IPS-15b (cell line): ENCODE results near the gene KCMF1.
"Not testable (repeated sequence)": the region's sequence is repeated elsewhere in the genome, so short reads cannot be mapped to it uniquely, and the experiment has no call there.

Experiments
- H3K27me3 ChIP-seq: one replicate; pipeline ENCODE4 v1.6.1; 2013; ENCODE audit warnings: low read length; ENCODE audit not compliant: control insufficient read depth, insufficient read depth
- H3K36me3 ChIP-seq: one replicate; pipeline ENCODE4 v1.6.1; 2013; ENCODE audit warnings: low read length; ENCODE audit not compliant: control insufficient read depth, insufficient read depth
- H3K4me1 ChIP-seq: one replicate; pipeline ENCODE4 v1.6.1; 2013; ENCODE audit warnings: mild to moderate bottlenecking, low read length; ENCODE audit not compliant: control insufficient read depth, insufficient read depth
- H3K4me3 ChIP-seq: one replicate; pipeline ENCODE4 v1.5.1; 2013; ENCODE audit warnings: low read depth, low read length
- H3K9ac ChIP-seq: one replicate; pipeline ENCODE4 v1.6.1; 2013; ENCODE audit warnings: low read depth, mild to moderate bottlenecking, low read length
- H3K9me3 ChIP-seq: one replicate; pipeline ENCODE4 v1.6.1; 2013; ENCODE audit warnings: mild to moderate bottlenecking, low read length; ENCODE audit not compliant: control insufficient read depth, insufficient read depth

The KCMF1 gene

DNA sequence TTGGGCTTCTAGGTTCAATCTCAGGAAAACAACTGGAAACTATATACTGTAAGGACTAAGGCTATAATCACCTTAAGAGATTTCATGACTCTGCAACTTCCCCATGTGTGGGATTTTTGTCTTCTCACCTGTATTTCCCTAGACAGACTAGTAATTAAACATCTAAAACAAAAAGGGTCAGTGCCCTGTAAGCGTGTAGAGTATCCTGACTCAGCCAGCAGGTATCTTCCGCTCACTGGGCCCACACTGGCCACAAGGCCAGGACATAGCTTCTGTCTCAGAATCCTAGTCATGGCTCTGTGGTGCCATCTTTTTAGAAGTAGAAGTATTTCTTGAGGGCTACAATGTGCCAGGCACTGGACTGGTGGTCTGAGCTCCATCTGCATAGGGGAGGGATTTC is 28.8 kb upstream of the KCMF1 start:
- Histone ChIP-seq H3K4me3 (no peak overlapping the region), H3K27me3 (no peaks in the 10 kb centered on the region), H3K9ac (no peak overlapping the region), H3K9me3 (no peaks in the 10 kb centered on the region), H3K36me3 (no peaks in the 10 kb centered on the region), H3K4me1 (peaks cover 13% of the 10 kb centered on the region)

DNA sequence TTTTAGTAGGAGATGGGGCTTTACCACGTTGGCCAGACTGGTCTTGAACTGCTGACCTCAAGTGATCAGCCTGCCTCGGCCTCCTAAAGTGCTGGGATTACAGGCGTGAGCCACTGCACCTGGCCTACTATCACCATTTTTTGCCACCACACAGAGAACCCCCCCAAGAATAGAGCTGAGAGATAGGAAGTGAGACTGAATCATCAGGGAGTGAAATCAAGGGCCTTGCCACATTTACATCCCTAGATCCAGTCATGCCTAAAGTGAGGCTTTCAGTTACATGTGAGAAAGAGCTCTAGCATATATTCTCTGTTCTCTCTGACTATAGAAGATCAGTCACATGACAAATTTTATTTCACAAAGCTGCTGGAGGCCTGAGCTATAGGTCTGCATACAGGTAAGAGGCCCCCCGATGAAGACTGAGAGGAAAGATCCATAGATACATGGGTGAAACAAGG is 28.0 kb upstream of the KCMF1 start:
- H3K9ac ChIP-seq, result no peak overlapping the region
- H3K36me3 ChIP-seq, result no peaks in the 10 kb centered on the region
- H3K9me3 ChIP-seq, result no peaks in the 10 kb centered on the region
- no peak overlapping the region for H3K4me3 ChIP-seq
- peaks cover 13% of the 10 kb centered on the region for H3K4me1 ChIP-seq
- H3K27me3 ChIP-seq, result no peaks in the 10 kb centered on the region

- Histone ChIP-seq H3K4me1 (peaks cover 10% of the 10 kb centered on the region), H3K9me3 (no peaks in the 10 kb centered on the region), H3K9ac (no peak overlapping the region), H3K4me3 (no peak overlapping the region), H3K36me3 (no peaks in the 10 kb centered on the region), H3K27me3 (no peaks in the 10 kb centered on the region)
These were observed 26.6 kb upstream of the KCMF1 start for GRCh38 chr2:84944295-84944909.

DNA sequence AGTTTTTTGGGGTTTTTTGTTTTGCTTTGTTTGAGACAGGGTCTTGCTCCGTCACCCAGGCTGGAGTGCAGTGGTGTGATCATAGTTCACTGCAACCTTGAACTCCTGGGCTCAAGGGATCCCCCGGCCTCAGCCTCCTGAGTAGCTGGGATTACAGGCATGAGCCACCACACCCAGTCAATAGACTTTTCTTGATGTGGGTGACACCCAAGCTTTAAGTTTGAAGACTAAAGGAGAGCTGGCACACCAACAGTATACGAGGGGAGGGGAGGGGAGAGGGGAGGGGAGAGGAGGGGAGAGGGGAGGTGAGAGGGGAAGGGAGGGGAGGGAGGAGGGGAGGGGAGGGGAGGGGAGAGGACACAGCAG is 25.1 kb upstream of the KCMF1 start:
- H3K27me3 ChIP-seq, result not testable (repeated sequence)

DNA sequence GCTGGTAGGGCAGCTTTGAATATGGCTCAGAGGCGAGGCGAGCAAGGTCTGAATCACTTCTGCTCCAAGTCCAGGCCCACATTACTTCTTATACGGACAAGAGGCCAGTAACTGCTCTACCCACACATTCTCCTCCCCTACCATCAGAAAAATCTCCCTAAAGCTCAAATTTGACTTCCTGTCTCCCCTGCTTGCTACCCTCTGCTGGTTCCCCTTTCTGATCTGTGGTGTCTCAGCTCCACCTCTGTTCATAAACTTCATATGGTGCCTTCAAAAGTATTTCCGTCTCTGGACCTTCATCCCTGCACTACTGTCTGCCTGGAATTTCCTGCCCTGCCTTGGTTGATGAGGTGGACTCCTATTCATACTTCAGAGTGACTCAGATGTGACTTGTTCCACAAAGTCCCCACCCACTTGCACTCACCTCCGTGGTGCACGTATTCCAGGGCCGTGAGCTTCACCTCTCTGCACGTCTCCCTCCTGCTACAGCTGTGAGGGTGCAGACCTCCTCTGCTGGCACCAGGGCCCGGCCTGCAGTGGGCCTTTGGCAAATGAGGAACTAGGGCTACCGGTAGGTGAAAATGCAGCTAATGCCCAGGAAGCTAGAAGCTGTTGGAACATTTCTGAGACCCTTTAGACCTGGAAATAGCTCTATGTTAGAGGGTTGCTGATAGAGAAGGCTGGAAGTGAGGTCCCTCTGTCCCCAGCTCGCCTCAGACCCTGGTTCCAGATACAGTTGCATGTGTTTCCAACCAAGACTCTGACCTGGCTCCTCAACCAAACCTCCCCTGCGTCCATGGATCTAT is 24.6 kb upstream of the KCMF1 start:
- Histone ChIP-seq H3K4me3 (no peak overlapping the region), H3K27me3 (no peaks in the 10 kb centered on the region), H3K9me3 (no peaks in the 10 kb centered on the region), H3K36me3 (no peaks in the 10 kb centered on the region), H3K9ac (no peak overlapping the region), H3K4me1 (peaks cover 4% of the 10 kb centered on the region)

More for the DNA sequence above, 25.1 kb upstream of the KCMF1 start:
- H3K9ac ChIP-seq, H3K4me3 ChIP-seq, H3K36me3 ChIP-seq, H3K4me1 ChIP-seq, H3K9me3 ChIP-seq: not testable (repeated sequence)

GRCh38 chr2:84947010-84947593 is 23.9 kb upstream of the KCMF1 start:
- Histone ChIP-seq H3K4me1 (peaks cover 4% of the 10 kb centered on the region), H3K9me3 (no peaks in the 10 kb centered on the region), H3K9ac (no peak overlapping the region), H3K27me3 (no peaks in the 10 kb centered on the region), H3K4me3 (no peak overlapping the region), H3K36me3 (no peaks in the 10 kb centered on the region)

GRCh38 chr2:84953535-84953934 is 17.4 kb upstream of the KCMF1 start:
- Histone ChIP-seq H3K9me3 (no peaks in the 10 kb centered on the region), H3K9ac (no peak overlapping the region), H3K4me1 (peaks cover 7% of the 10 kb centered on the region), H3K36me3 (no peaks in the 10 kb centered on the region), H3K27me3 (no peaks in the 10 kb centered on the region), H3K4me3 (no peak overlapping the region)

DNA sequence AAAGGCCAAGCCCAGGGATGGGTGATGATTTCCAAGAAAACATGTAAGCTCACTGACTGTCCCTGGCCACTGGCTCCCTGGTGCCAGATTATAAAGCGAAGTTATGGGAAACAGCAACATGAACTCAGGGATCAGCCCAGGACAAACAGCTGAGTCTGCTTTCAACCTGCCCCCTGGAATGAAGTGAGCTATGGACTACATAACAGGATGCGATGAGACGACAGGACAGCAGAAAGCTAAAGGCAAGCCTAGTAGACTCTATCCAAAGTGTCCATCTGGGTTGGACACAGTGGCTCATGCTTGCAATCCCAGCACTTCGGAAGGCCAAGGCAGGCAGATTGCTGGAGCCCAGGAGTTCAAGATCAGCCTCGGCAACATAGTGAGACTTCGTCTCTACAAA is 16.6 kb upstream of the KCMF1 start:
- H3K36me3 ChIP-seq, result no peaks in the 10 kb centered on the region
- H3K4me3 ChIP-seq, result no peak overlapping the region
- H3K9ac ChIP-seq, result no peak overlapping the region
- peaks cover 14% of the 10 kb centered on the region for H3K4me1 ChIP-seq
- H3K9me3 ChIP-seq, result no peaks in the 10 kb centered on the region
- no peaks in the 10 kb centered on the region for H3K27me3 ChIP-seq

DNA sequence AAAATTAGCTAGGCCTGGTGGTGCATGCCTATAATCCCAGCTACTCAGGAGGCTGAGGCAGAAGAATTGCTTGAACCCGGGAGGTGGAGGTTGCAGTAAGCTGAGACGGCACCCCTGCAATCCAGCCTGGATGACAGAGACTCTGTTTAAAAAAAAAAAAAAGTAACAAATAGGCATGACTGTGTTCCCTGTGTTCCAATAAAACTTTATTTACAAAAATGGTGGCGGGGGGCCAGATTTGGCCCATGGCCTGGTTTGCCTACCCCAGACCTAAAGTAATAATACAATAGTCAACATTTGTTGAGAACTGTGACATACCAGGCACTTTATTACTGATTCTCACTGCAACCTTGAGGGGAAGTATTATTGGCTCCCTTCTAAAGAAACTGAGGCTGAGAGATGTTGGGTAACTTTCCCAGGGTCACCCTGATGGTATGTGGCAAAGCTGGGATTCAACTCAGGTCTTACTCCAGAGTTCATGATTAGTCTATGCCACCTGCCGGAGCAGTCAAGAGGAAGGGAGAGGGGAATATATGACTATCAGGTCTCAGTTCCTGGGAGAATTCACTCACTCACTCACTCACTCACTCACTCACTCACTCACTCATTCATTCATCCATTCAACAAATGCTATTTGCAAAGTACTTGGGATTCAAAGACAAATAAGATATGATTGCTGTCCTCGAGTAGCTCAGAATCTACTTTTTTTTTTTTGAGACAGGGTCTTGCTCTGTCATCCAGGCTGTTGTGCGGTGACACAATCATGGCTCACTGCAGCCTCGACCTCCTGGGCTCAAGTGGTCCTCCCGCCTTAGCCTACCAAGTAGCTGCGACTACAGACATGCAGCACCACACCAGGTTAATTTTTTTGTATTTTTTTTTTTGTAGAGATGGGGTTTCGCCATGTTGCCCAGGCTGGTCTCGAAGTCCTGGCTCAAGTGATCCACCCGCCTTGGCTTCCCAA is 14.3 kb upstream of the KCMF1 start:
- no peak overlapping the region for H3K4me3 ChIP-seq
- no peaks in the 10 kb centered on the region for H3K36me3 ChIP-seq
- no peaks in the 10 kb centered on the region for H3K9me3 ChIP-seq
- no peaks in the 10 kb centered on the region for H3K27me3 ChIP-seq
- H3K9ac ChIP-seq, result no peak overlapping the region
- peaks cover 18% of the 10 kb centered on the region for H3K4me1 ChIP-seq

- peak overlapping the region; percentile 61 for H3K9ac ChIP-seq
- H3K27me3 ChIP-seq, result no peaks in the 10 kb centered on the region
- H3K36me3 ChIP-seq, result no peaks in the 10 kb centered on the region
- peaks cover 18% of the 10 kb centered on the region for H3K4me1 ChIP-seq
- no peaks in the 10 kb centered on the region for H3K9me3 ChIP-seq
- peak overlapping the region; percentile 36 for H3K4me3 ChIP-seq
These were observed 13.2 kb upstream of the KCMF1 start for GRCh38 chr2:84957771-84958134.
